H1 (cell line): ENCODE results near the gene MRGPRE. TPM values are rescaled to one million over a fixed set of nuclear protein-coding genes. Genes with fewer than 3 reads are reported as not detected.

Source experiments
- CTCF ChIA-PET: fragments of 300-600 bp; sonication (Branson Sonifier 250); formaldehyde crosslinking; loops from one replicate; lab custom pipeline; 2021; ENCODE audit not compliant: partially characterized antibody; lab: Charles Lee
- POLR2A ChIA-PET: fragments of 300-600 bp; sonication (Branson Sonifier 250); formaldehyde crosslinking; loops from one replicate; lab custom pipeline; 2021; ENCODE audit warnings: inconsistent platforms; ENCODE audit not compliant: partially characterized antibody; lab: Charles Lee
- DNase-seq, 2 experiments: peaks; one replicate each; pipeline versions ENCODE4 v3.0.0 to v3.0.0-alpha.2; 2010 to 2022; ENCODE audit warnings: low spot score in 2 of 2, low read depth in 1 of 2, mixed read lengths in 1 of 2
- FAIRE-seq: peaks from 2 replicates; lab custom pipeline; 2011; peaks lifted over from hg19 to GRCh38; lab: Jason Lieb, UNC
- H2AFZ ChIP-seq: 2 replicates; pipeline ENCODE4 v1.8.1; 2012; ENCODE audit warnings: low read length, inconsistent platforms
- H2AK5ac ChIP-seq: 2 replicates; pipeline ENCODE4 v1.6.1; 2013; ENCODE audit warnings: low read depth, low read length
- H2BK120ac ChIP-seq: replicated peaks from 2 replicates; pipeline ENCODE3; 2013; ENCODE audit warnings: low read depth, low read length, inconsistent platforms
- H2BK12ac ChIP-seq: 2 replicates; pipeline ENCODE4 v1.6.1; 2013; ENCODE audit warnings: low read depth, low read length
- H2BK15ac ChIP-seq: 2 replicates; pipeline ENCODE4 v1.6.1; 2013; ENCODE audit warnings: low read length
- H2BK20ac ChIP-seq: 2 replicates; pipeline ENCODE4 v1.6.1; 2013; ENCODE audit warnings: low read length
- H2BK5ac ChIP-seq: 2 replicates; pipeline ENCODE4 v1.6.1; 2013; ENCODE audit warnings: low read depth, low read length
- H3K14ac ChIP-seq: 2 replicates; pipeline ENCODE4 v1.6.1; 2013; ENCODE audit warnings: inconsistent platforms; ENCODE audit not compliant: insufficient read length
- H3K18ac ChIP-seq: 2 replicates; pipeline ENCODE4 v1.6.1; 2013; ENCODE audit warnings: low read length; ENCODE audit errors: extremely low read depth
- H3K23ac ChIP-seq: 2 replicates; pipeline ENCODE4 v1.6.1; 2013; ENCODE audit warnings: inconsistent platforms; ENCODE audit not compliant: insufficient read length
- H3K23me2 ChIP-seq: 2 replicates; pipeline ENCODE4 v1.6.1; 2013; ENCODE audit warnings: low read depth, low read length
- H3K27ac ChIP-seq: 2 replicates; pipeline ENCODE4 v1.6.1; 2011; ENCODE audit warnings: low read depth, low read length, inconsistent platforms
- H3K27me3 ChIP-seq, 4 experiments: replicated peaks in 1 of 4; 1 replicate in 1 of 4; 2 replicates in 3 of 4; pipeline versions ENCODE4 v1.6.1 to v1.8.1; 2011 to 2013; ENCODE audit warnings: low read length in 3 of 4, mild to moderate bottlenecking in 3 of 4, inconsistent platforms in 2 of 4, mixed read lengths in 2 of 4, moderate library complexity in 1 of 4; ENCODE audit not compliant: control insufficient read depth in 3 of 4, insufficient read depth in 3 of 4; ENCODE audit errors: extremely low read depth in 1 of 4
- H3K36me3 ChIP-seq, 4 experiments: 2 replicates each; pipeline versions ENCODE4 v1.6.1 to v1.8.1; 2011 to 2013; ENCODE audit warnings: mild to moderate bottlenecking in 4 of 4, low read length in 3 of 4, moderate library complexity in 2 of 4, control low read depth in 1 of 4, inconsistent platforms in 1 of 4; ENCODE audit not compliant: insufficient read depth in 4 of 4, control insufficient read depth in 2 of 4
- H3K4ac ChIP-seq: replicated peaks from 2 replicates; pipeline ENCODE3; 2013; ENCODE audit warnings: low read length, low read depth, mixed read lengths, inconsistent platforms; ENCODE audit not compliant: insufficient read length
- H3K4me1 ChIP-seq, 4 experiments: replicated peaks in 1 of 4; 1 replicate in 1 of 4; 2 replicates in 3 of 4; pipeline versions ENCODE4 v1.6.1 to v1.8.1; 2011 to 2013; ENCODE audit warnings: low read length in 3 of 4, inconsistent platforms in 2 of 4, mixed read lengths in 1 of 4; ENCODE audit not compliant: insufficient read depth in 4 of 4, control insufficient read depth in 3 of 4
- H3K4me2 ChIP-seq, 2 experiments: 2 replicates each; pipeline versions ENCODE4 v1.6.1 to v1.8.1; 2011 to 2013; ENCODE audit warnings: low read depth in 2 of 2, low read length in 2 of 2, control low read depth in 1 of 2, inconsistent platforms in 1 of 2, mild to moderate bottlenecking in 1 of 2; ENCODE audit not compliant: insufficient read depth in 1 of 2
- H3K4me3 ChIP-seq, 4 experiments: fragments of 200-600, 300-600 bp in 1 of 4; sonication (generic), shearing (Covaris generic), sonication (Bioruptor Twin) in 1 of 4; 2 replicates each; pipeline versions ENCODE4 v1.5.1 to v1.8.1; 2011 to 2016; ENCODE audit warnings: low read length in 4 of 4, low read depth in 3 of 4, control low read depth in 2 of 4, inconsistent platforms in 2 of 4, mild to moderate bottlenecking in 2 of 4, mixed read lengths in 1 of 4, moderate library complexity in 1 of 4; ENCODE audit not compliant: insufficient read depth in 2 of 4; ENCODE audit errors: extremely low read depth in 1 of 4
- H3K56ac ChIP-seq: replicated peaks from 2 replicates; pipeline ENCODE3; 2013; ENCODE audit warnings: low read depth, mild to moderate bottlenecking, mixed read lengths, low read length, inconsistent platforms; ENCODE audit not compliant: insufficient read length
- H3K79me1 ChIP-seq: 2 replicates; pipeline ENCODE4 v1.6.1; 2013; ENCODE audit warnings: low read depth, low read length, control low read depth
- H3K79me2 ChIP-seq, 2 experiments: 2 replicates each; pipeline versions ENCODE4 v1.6.1 to v1.8.1; 2012 to 2013; ENCODE audit warnings: low read length in 2 of 2, mild to moderate bottlenecking in 2 of 2, inconsistent platforms in 1 of 2; ENCODE audit not compliant: insufficient read depth in 2 of 2, control insufficient read depth in 1 of 2
- H3K9ac ChIP-seq, 4 experiments: replicated peaks in 1 of 4; 1 replicate in 1 of 4; 2 replicates in 3 of 4; pipeline versions ENCODE4 v1.6.1 to v1.8.1; 2011 to 2013; ENCODE audit warnings: low read depth in 3 of 4, low read length in 3 of 4, control low read depth in 2 of 4, mild to moderate bottlenecking in 2 of 4, moderate library complexity in 2 of 4, inconsistent platforms in 1 of 4; ENCODE audit errors: extremely low read depth in 1 of 4
- H3K9me3 ChIP-seq, 2 experiments: 2 replicates each; pipeline versions ENCODE4 v1.6.1 to v1.8.1; 2012 to 2013; ENCODE audit warnings: mild to moderate bottlenecking in 2 of 2, moderate library complexity in 2 of 2, control low read depth in 1 of 2, inconsistent platforms in 1 of 2, low read depth in 1 of 2, low read length in 1 of 2, mixed read lengths in 1 of 2; ENCODE audit not compliant: insufficient read depth in 2 of 2
- H4K20me1 ChIP-seq, 2 experiments: replicated peaks in 1 of 2; 2 replicates each; pipeline versions ENCODE3 to v1.8.1; 2011 to 2013; ENCODE audit warnings: inconsistent platforms in 2 of 2, low read length in 2 of 2, mild to moderate bottlenecking in 1 of 2; ENCODE audit not compliant: insufficient read depth in 2 of 2, control insufficient read depth in 1 of 2
- H4K5ac ChIP-seq: 2 replicates; pipeline ENCODE4 v1.6.1; 2013; ENCODE audit warnings: low read length, low read depth, mixed read lengths, inconsistent platforms; ENCODE audit not compliant: insufficient read length
- H4K8ac ChIP-seq: 2 replicates; pipeline ENCODE4 v1.8.0; 2013; ENCODE audit warnings: mild to moderate bottlenecking, moderate library complexity, low read length, inconsistent platforms; ENCODE audit not compliant: insufficient read depth; ENCODE audit errors: extremely low read depth
- H4K91ac ChIP-seq: replicated peaks from 2 replicates; pipeline ENCODE3; 2013; ENCODE audit warnings: low read length, mixed read lengths, inconsistent platforms; ENCODE audit not compliant: insufficient read length
- BCL11A ChIP-seq, 2 experiments: IDR thresholded peaks; one replicate each; pipeline ENCODE4 v1.6.1; 2011; ENCODE audit warnings: low read depth in 2 of 2, low read length in 2 of 2, mild to moderate bottlenecking in 2 of 2
- CBX8 ChIP-seq: fragments of 300-800, 300-1000 bp; sonication (generic); IDR thresholded peaks from 2 replicates; pipeline ENCODE4 v1.7.1; 2016; ENCODE audit warnings: low read depth, low read length, borderline replicate concordance
- HDAC2 ChIP-seq, 2 experiments: fragments of 300-600 bp in 1 of 2; sonication (generic) in 1 of 2; IDR thresholded peaks; 2 replicates each; pipeline ENCODE4 v1.6.1; 2011 to 2012; ENCODE audit warnings: low read depth in 2 of 2, low read length in 2 of 2, mild to moderate bottlenecking in 2 of 2, moderate library complexity in 2 of 2, borderline replicate concordance in 1 of 2, inconsistent platforms in 1 of 2
- KDM4A ChIP-seq: IDR thresholded peaks from one replicate; pipeline ENCODE4 v1.7.1; 2012; ENCODE audit warnings: low read depth, mild to moderate bottlenecking, moderate library complexity, low read length, inconsistent platforms; ENCODE audit not compliant: severe bottlenecking
- RAD21 ChIP-seq, 2 experiments: IDR thresholded peaks in 1 of 2; conservative IDR thresholded peaks in 1 of 2; 2 replicates each; pipeline ENCODE4 v1.6.1; 2011; ENCODE audit warnings: low read depth in 2 of 2, low read length in 2 of 2, improper control_type of control experiment in 1 of 2, inconsistent platforms in 1 of 2, mild to moderate bottlenecking in 1 of 2, moderate library complexity in 1 of 2
- RFX5 ChIP-seq: IDR thresholded peaks from 2 replicates; pipeline ENCODE4 v1.6.1; 2011; ENCODE audit warnings: low read depth, low read length, improper control_type of control experiment, borderline replicate concordance
- SP1 ChIP-seq: IDR thresholded peaks from 2 replicates; pipeline ENCODE4 v1.6.1; 2011; ENCODE audit warnings: low read depth, low read length
- TAF1 ChIP-seq: IDR thresholded peaks from 2 replicates; pipeline ENCODE4 v1.6.1; 2011; ENCODE audit warnings: mild to moderate bottlenecking, low read depth, low read length
- TAF7 ChIP-seq: optimal IDR thresholded peaks from 2 replicates; pipeline ENCODE3; 2011; ENCODE audit warnings: low read depth, mild to moderate bottlenecking, inconsistent platforms, low read length, moderate library complexity, borderline replicate concordance
- WGBS, 2 experiments: shearing (Covaris generic) in 1 of 2; methylation state at CpG; one replicate each; pipeline versions ENCODE4 v1.1.6 to v1.1.7; 2013 to 2015; ENCODE audit warnings: low lambda C conversion rate in 2 of 2, mixed read lengths in 2 of 2, inconsistent platforms in 1 of 2, low coverage in 1 of 2, missing lambda C conversion rate in 1 of 2; ENCODE audit not compliant: insufficient replicate concordance in 2 of 2, insufficient coverage in 1 of 2, insufficient read length in 1 of 2; ENCODE audit errors: extremely low coverage in 1 of 2, missing lambda C conversion rate in 1 of 2; 5-methylcytosine and 5-hydroxymethylcytosine counted together
- polyA plus RNA-seq, 7 experiments: library from polyadenylated mRNA; depleted of rRNA in 3 of 7; stranded (reverse) in 5 of 7; unstranded in 2 of 7; fragments of >200 nt in 5 of 7; fragments of 200-250 nt in 2 of 7; gene quantifications; 1 replicate in 5 of 7; 2 replicates in 1 of 7; 4 replicates in 1 of 7; pipeline versions ENCODE4 v1.2.1 to v1.2.3, GENCODE V29; 2011 to 2013; ENCODE audit warnings: missing spikeins in 2 of 7, mixed read lengths in 2 of 7
- total RNA-seq: library from RNA; stranded (reverse); fragmentation: NEBNext Ultra II Directional; extraction: Animal tissue kit (Norgen Biotek cat#: 25700); gene quantifications from 2 replicates; pipeline ENCODE4 v1.2.1, GENCODE V29; 2021

MRGPRE gene
- total and polyA plus RNA-seq, 2 of the 8 experiments (the other 6 are each of a cell fraction or from before 2014, with no cell fraction given) = not detected

- no peak within 1 kb of the TSS for H3K23ac ChIP-seq
- H3K14ac ChIP-seq = no peak within 1 kb of the TSS
- H3K18ac ChIP-seq = peak within 1 kb of the TSS; percentile 19; the same call in 1 of the 2 replicates
- CTCF ChIA-PET = interaction anchor here (0.6 to 5.7 kb wide), 17 partner anchors 10 to 181 kb away, joined by 3 to 99 read pairs (median 5); no protein-coding TSS in a partner anchor
- H3K27ac ChIP-seq = no peak within 1 kb of the TSS
- H4K5ac ChIP-seq = no peak within 1 kb of the TSS
- peak within 1 kb of the TSS; percentile 32; the same call in 1 of the 2 replicates for H2BK20ac ChIP-seq
- POLR2A ChIA-PET = no interaction called here
- no peaks in the 10 kb centered on the region for H3K79me2 ChIP-seq
- H2BK15ac ChIP-seq = peak within 1 kb of the TSS; percentile 92; the same call in 1 of the 2 replicates
- no peaks in the 10 kb centered on the region for H4K20me1 ChIP-seq
- H3K4me1 ChIP-seq = peaks cover 0 to 17% (median 4%) of the 10 kb centered on the region in 4 experiments; a peak in 3 of 7 replicates
- WGBS, 2 experiments = 86% methylated on average over 35 of the region's 35 CpGs; no CpG with 5 or more reads in 1 of the 2 experiments
- H3K9me3 ChIP-seq = no peaks in the 10 kb centered on the region
- peaks cover 2% of the 10 kb centered on the region; the same call in 1 of the 2 replicates for H3K23me2 ChIP-seq
- peak within 1 kb of the TSS; percentile 60 for H2BK5ac ChIP-seq
- no peak within 1 kb of the TSS for H3K4me2 ChIP-seq
- no peak within 1 kb of the TSS for H3K4ac ChIP-seq
- no peaks in the 10 kb centered on the region for H3K79me1 ChIP-seq
- no peak within 1 kb of the TSS for H2BK120ac ChIP-seq
- no peak within 1 kb of the TSS for H3K4me3 ChIP-seq
- H3K56ac ChIP-seq = no peak within 1 kb of the TSS
- H4K91ac ChIP-seq = peak within 1 kb of the TSS; percentile 76
- peak within 1 kb of the TSS; percentile 27; the same call in 1 of the 2 replicates for H2BK12ac ChIP-seq
- no peaks in the 10 kb centered on the region for H3K36me3 ChIP-seq
- FAIRE-seq (no peak), DNase-seq (peak in 1 of 2 experiments; percentile 43)
- H3K27me3 ChIP-seq = no peaks in the 10 kb centered on the region
- H2AK5ac ChIP-seq = peak within 1 kb of the TSS; percentile 10; the same call in 1 of the 2 replicates
- 0 out of 2 replicates have a peak within 1 kb of the TSS, but pooled peaks have one; percentile 32 for H4K8ac ChIP-seq
- H2AFZ ChIP-seq = no peak within 1 kb of the TSS
- no peak within 1 kb of the TSS for H3K9ac ChIP-seq
- TF ChIP-seq RAD21 (IDR thresholded peaks at IDR 0.05 in 1 of 2, conservative IDR thresholded peaks at IDR 0.05 in 1 of 2; ENCODE audit: low read depth in 2 of 2, low read length in 2 of 2) = no peak
- TF ChIP-seq SP1 = no peak
- no peak for TF ChIP-seq CBX8
- TF ChIP-seq KDM4A = no peak
- TF ChIP-seq HDAC2 (IDR thresholded peaks at IDR 0.05; ENCODE audit: borderline replicate concordance in 1 of 2, low read depth in 2 of 2, low read length in 2 of 2) = no peak
- no peak for TF ChIP-seq RFX5
- no peak for TF ChIP-seq TAF1
- TF ChIP-seq TAF7 = no peak
- no peak for TF ChIP-seq BCL11A (IDR thresholded peaks at IDR 0.05; ENCODE audit: low read depth in 2 of 2, low read length in 2 of 2)
Measured at GRCh38 chr11:3218483-3219280, 13.5 kb downstream of the MRGPRE start, which contains the start of gene MRGPRG. TSS of gene MRGPRG (minus strand) at chr11:3218813. CDS start at chr11:3218813, 0 bp downstream.
